Suprapubic skin (tissue), 4 donors: ENCODE measurements around the gene FYN. TPM values are rescaled to one million over a fixed set of nuclear protein-coding genes. Genes with fewer than 3 reads are reported as not detected.

Experiments
- DNase-seq, 2 donors: peaks; one replicate each; pipeline ENCODE4 v3.0.0-alpha.2; 2019; ENCODE audit warnings: low spot score in 2 of 2
- H3K27ac ChIP-seq: fragments of 200-600 bp; sonication (generic); one replicate; pipeline ENCODE4 v1.5.1; 2019
- H3K27me3 ChIP-seq: fragments of 200-600 bp; sonication (generic); one replicate; pipeline ENCODE4 v1.5.1; 2019
- H3K36me3 ChIP-seq: fragments of 200-600 bp; sonication (generic); one replicate; pipeline ENCODE4 v1.5.1; 2019
- H3K4me1 ChIP-seq: fragments of 200-600 bp; sonication (generic); one replicate; pipeline ENCODE4 v1.5.1; 2019
- H3K4me3 ChIP-seq: fragments of 200-600 bp; sonication (generic); one replicate; pipeline ENCODE4 v1.5.1; 2019; ENCODE audit warnings: mild to moderate bottlenecking
- H3K9me3 ChIP-seq: fragments of 200-600 bp; sonication (generic); one replicate; pipeline ENCODE4 v1.5.1; 2019
- EP300 ChIP-seq: sonication (generic); formaldehyde crosslinking; IDR thresholded peaks from one replicate; pipeline ENCODE4 v1.6.1; 2017; ENCODE audit warnings: antibody characterized with exemption
- POLR2A ChIP-seq, 2 donors: fragments of 450-650 bp; IDR thresholded peaks; one replicate each; pipeline ENCODE4 v1.6.1; 2017; ENCODE audit warnings: antibody characterized with exemption in 2 of 2, mild to moderate bottlenecking in 2 of 2, moderate library complexity in 2 of 2
- POLR2AphosphoS5 ChIP-seq, 3 donors: sonication (generic); formaldehyde crosslinking; IDR thresholded peaks; one replicate each; pipeline ENCODE4 v1.6.1; 2017; ENCODE audit warnings: antibody characterized with exemption in 3 of 3
- WGBS: methylation state at CpG from one replicate; pipeline ENCODE4 v1.1.5; 2018; 5-methylcytosine and 5-hydroxymethylcytosine counted together
- total RNA-seq, 4 donors: library from RNA; depleted of rRNA; stranded (reverse); fragments of >200 nt; gene quantifications; one replicate each; pipeline ENCODE4 v1.1.0, GENCODE V29; 2016
- TF ChIP-seq, protein P1 (sequence below), 2 donors: fragments of 200-600 bp in 1 of 2; fragments of 450-650 bp in 1 of 2; sonication (generic) in 1 of 2; IDR thresholded peaks; one replicate each; pipeline ENCODE4 v1.5.1; 2016 to 2019; ENCODE audit warnings: antibody characterized with exemption in 2 of 2, mild to moderate bottlenecking in 1 of 2, moderate library complexity in 1 of 2

Gene FYN
- total RNA-seq, 4 donors from 2014 or later = 36.6 to 89.6 (median 67.3) TPM

DNA sequence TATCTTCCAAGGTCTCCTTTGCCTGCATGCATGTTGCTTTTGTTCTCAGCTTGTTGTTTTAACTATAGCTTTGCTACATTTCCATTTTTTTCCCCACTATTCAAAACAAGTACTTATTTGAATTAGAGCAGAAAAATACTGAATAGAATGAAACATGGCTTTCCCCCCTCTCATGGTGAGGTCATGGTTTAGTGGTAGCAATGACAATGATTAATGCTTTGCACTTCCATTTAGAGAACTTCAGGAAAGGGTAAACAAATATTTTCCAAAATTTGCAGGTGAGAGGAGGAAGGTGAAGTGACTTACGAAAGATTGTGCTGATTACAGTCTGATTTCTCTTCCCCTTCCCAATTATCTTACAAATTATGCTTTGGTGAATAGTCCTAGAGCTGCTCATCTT, 219.8 kb downstream of the FYN start:
- no peaks in the 10 kb centered on the region for H3K9me3 ChIP-seq
- TF ChIP-seq EP300 (no peak), POLR2AphosphoS5 (IDR thresholded peaks at IDR 0.05) (no peak), POLR2A (IDR thresholded peaks at IDR 0.05) (no peak)
- TF ChIP-seq, protein P1, sequence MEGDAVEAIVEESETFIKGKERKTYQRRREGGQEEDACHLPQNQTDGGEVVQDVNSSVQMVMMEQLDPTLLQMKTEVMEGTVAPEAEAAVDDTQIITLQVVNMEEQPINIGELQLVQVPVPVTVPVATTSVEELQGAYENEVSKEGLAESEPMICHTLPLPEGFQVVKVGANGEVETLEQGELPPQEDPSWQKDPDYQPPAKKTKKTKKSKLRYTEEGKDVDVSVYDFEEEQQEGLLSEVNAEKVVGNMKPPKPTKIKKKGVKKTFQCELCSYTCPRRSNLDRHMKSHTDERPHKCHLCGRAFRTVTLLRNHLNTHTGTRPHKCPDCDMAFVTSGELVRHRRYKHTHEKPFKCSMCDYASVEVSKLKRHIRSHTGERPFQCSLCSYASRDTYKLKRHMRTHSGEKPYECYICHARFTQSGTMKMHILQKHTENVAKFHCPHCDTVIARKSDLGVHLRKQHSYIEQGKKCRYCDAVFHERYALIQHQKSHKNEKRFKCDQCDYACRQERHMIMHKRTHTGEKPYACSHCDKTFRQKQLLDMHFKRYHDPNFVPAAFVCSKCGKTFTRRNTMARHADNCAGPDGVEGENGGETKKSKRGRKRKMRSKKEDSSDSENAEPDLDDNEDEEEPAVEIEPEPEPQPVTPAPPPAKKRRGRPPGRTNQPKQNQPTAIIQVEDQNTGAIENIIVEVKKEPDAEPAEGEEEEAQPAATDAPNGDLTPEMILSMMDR (IDR thresholded peaks at IDR 0.05) = no peak
- WGBS = 92% methylated on average over 1 of the region's 1 CpG

GRCh38 chr6:111652156-111652555, 221.1 kb downstream of the FYN start:
- 89% methylated on average over 5 of the region's 5 CpGs for WGBS
- H3K9me3 ChIP-seq = no peaks in the 10 kb centered on the region
- peaks cover 1% of the 10 kb centered on the region for H3K4me1 ChIP-seq
- no peaks in the 10 kb centered on the region for H3K27me3 ChIP-seq
- H3K27ac ChIP-seq = no peak overlapping the region
- DNase-seq = no peak
- H3K4me3 ChIP-seq = no peak overlapping the region
- TF ChIP-seq POLR2A (IDR thresholded peaks at IDR 0.05) (no peak), POLR2AphosphoS5 (IDR thresholded peaks at IDR 0.05) (no peak), EP300 (no peak)
- TF ChIP-seq, protein P1 (IDR thresholded peaks at IDR 0.05) = no peak
- no peaks in the 10 kb centered on the region for H3K36me3 ChIP-seq

More for the DNA sequence above, 219.8 kb downstream of the FYN start:
- H3K4me3 ChIP-seq = no peak overlapping the region
- H3K4me1 ChIP-seq = peaks cover 7% of the 10 kb centered on the region
- no peaks in the 10 kb centered on the region for H3K27me3 ChIP-seq
- H3K27ac ChIP-seq = no peak overlapping the region
- H3K36me3 ChIP-seq = no peaks in the 10 kb centered on the region
- no peak for DNase-seq

GRCh38 chr6:111651185-111652034, 221.8 kb downstream of the FYN start:
- Histone ChIP-seq H3K27ac (no peak overlapping the region), H3K4me3 (no peak overlapping the region), H3K9me3 (no peaks in the 10 kb centered on the region), H3K4me1 (peaks cover 6% of the 10 kb centered on the region), H3K27me3 (no peaks in the 10 kb centered on the region), H3K36me3 (no peaks in the 10 kb centered on the region)
- no peak for DNase-seq
- whole genome bisulfite sequencing = 76% methylated on average over 13 of the region's 13 CpGs
- TF ChIP-seq EP300 (no peak), POLR2AphosphoS5 (IDR thresholded peaks at IDR 0.05) (no peak), POLR2A (IDR thresholded peaks at IDR 0.05) (no peak)
- TF ChIP-seq, protein P1 (IDR thresholded peaks at IDR 0.05) = no peak

GRCh38 chr6:111650049-111650448, 223.2 kb downstream of the FYN start:
- H3K9me3 ChIP-seq = no peaks in the 10 kb centered on the region
- no peak overlapping the region for H3K27ac ChIP-seq
- TF ChIP-seq POLR2A (IDR thresholded peaks at IDR 0.05) (no peak), EP300 (no peak), POLR2AphosphoS5 (IDR thresholded peaks at IDR 0.05) (no peak)
- TF ChIP-seq, protein P1 (IDR thresholded peaks at IDR 0.05) = no peak
- no peaks in the 10 kb centered on the region for H3K27me3 ChIP-seq
- no peaks in the 10 kb centered on the region for H3K36me3 ChIP-seq
- no peak for DNase-seq
- WGBS = 76% methylated on average over 9 of the region's 9 CpGs
- no peak overlapping the region for H3K4me3 ChIP-seq
- H3K4me1 ChIP-seq = peaks cover 6% of the 10 kb centered on the region

- DNase-seq = no peak
- no peak overlapping the region for H3K27ac ChIP-seq
- H3K36me3 ChIP-seq = no peaks in the 10 kb centered on the region
- H3K4me3 ChIP-seq = no peak overlapping the region
- 94% methylated on average over 4 of the region's 5 CpGs for WGBS
- H3K4me1 ChIP-seq = peaks cover 6% of the 10 kb centered on the region
- TF ChIP-seq EP300 = no peak
- no peaks in the 10 kb centered on the region for H3K9me3 ChIP-seq
- no peaks in the 10 kb centered on the region for H3K27me3 ChIP-seq
These were observed 225.2 kb downstream of the FYN start for GRCh38 chr6:111648100-111648499.
